Urinary bladder (tissue), 4 donors: ENCODE results near the gene C19orf38. TPM values are rescaled to one million over a fixed set of nuclear protein-coding genes. Genes with fewer than 3 reads are reported as not detected.
A peak's percentile ranks its signal among the peaks of the same experiment; 100 is the strongest.
"Not testable (repeated sequence)": the region's sequence is repeated elsewhere in the genome, so short reads cannot be mapped to it uniquely, and the experiment has no call there.

ENCODE experiments used
- DNase-seq: peaks from one replicate; pipeline ENCODE4 v3.0.0-alpha.2; 2015; ENCODE audit errors: extremely low spot score
- H3K27ac ChIP-seq: one replicate; pipeline ENCODE4 v1.5.1; 2013; ENCODE audit warnings: low read depth, mild to moderate bottlenecking, moderate library complexity
- H3K36me3 ChIP-seq: one replicate; pipeline ENCODE4 v1.6.1; 2013; ENCODE audit warnings: mild to moderate bottlenecking, moderate library complexity; ENCODE audit not compliant: insufficient read depth
- H3K4me1 ChIP-seq: one replicate; pipeline ENCODE4 v1.6.1; 2013; ENCODE audit warnings: mild to moderate bottlenecking, moderate library complexity; ENCODE audit not compliant: insufficient read depth
- H3K4me3 ChIP-seq: one replicate; pipeline ENCODE4 v1.5.1; 2013; ENCODE audit warnings: low read depth, low read length
- WGBS: extraction: QIAGEN DNeasy Blood & Tissue Kit; methylation state at CpG from one replicate; pipeline ENCODE4 v1.1.7; 2013; 5-methylcytosine and 5-hydroxymethylcytosine counted together
- polyA plus RNA-seq: library from polyadenylated mRNA; stranded (reverse); fragments of 200-250 nt; gene quantifications from one replicate; pipeline ENCODE4 v1.2.3, GENCODE V29; 2013
- total RNA-seq: library from RNA; depleted of rRNA; stranded (reverse); fragments of >200 nt; gene quantifications from one replicate; pipeline ENCODE4 v1.2.3, GENCODE V29; 2014
- donor health status: healthy with polysubstance abuse.
- donor health status: healthy.

Gene C19orf38
- total and polyA plus RNA-seq, 2 donors: 2.4 to 2.6 TPM

GRCh38 chr19:10830931-10831779, 17.1 kb upstream of the C19orf38 start:
- Histone ChIP-seq H3K4me1 (no peaks in the 10 kb centered on the region), H3K36me3 (no peaks in the 10 kb centered on the region), H3K27ac (no peak overlapping the region), H3K4me3 (no peak overlapping the region)
- DNase-seq: no peak
- 88% methylated on average over 33 of the region's 33 CpGs for WGBS

DNA sequence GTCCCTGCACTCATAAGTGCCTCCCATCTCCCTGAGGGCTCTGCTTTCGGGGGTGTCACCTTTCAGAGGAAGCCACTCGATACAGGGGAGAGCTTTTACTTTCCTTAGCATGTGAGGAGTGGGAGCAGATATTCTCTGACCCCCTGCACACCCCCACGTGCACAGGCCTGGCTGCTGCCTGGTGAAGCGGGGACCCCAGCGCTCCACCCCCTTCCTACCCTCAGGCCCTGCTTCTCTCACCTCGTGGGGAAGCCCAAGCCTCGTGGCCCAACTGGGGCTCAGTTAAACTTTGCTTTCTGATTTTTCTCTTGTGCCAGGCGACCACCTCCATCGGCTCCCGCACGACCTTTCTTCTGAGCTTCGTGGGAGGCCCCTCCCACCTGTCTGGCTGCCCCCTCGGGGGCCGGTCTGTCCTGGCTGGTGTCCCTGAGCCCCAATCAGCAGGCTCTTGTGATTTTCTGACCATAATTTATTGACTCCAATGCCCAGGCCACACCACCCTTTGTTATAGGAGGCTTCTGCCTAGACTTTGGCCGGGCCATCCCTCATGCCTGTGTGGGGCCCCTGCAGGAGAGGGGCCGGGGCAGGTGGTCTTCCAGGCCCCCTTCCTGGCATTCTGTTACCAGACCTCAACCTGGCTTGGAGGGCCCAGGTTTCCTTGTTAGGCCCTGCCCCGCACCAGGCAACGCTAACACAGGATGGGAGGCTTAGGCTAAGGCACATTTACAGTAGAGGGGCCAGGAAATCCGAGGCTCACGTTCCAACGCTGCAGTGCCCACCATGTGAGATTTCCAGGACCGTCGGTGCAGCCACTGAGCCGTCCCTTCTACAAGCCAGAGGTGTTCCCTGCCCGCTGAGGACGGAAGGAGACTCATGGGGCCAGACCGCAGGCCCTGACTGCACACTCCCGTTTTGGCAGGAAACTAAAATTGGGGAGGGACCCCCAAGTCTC, 16.0 kb upstream of the C19orf38 start:
- H3K36me3 ChIP-seq: no peaks in the 10 kb centered on the region
- WGBS: 74% methylated on average over 28 of the region's 28 CpGs
- DNase-seq: no peak
- no peak overlapping the region for H3K4me3 ChIP-seq
- H3K4me1 ChIP-seq: no peaks in the 10 kb centered on the region
- H3K27ac ChIP-seq: no peak overlapping the region

- no peak for DNase-seq
- Histone ChIP-seq H3K36me3 (no peaks in the 10 kb centered on the region), H3K27ac (no peak overlapping the region), H3K4me3 (no peak overlapping the region), H3K4me1 (no peaks in the 10 kb centered on the region)
- whole genome bisulfite sequencing: 78% methylated on average over 20 of the region's 20 CpGs
Observed at GRCh38 chr19:10832939-10833296, 15.3 kb upstream of the C19orf38 start.

- Histone ChIP-seq H3K4me3 (peak overlapping the region; percentile 65), H3K36me3 (no peaks in the 10 kb centered on the region), H3K4me1 (no peaks in the 10 kb centered on the region), H3K27ac (peak overlapping the region; percentile 73)
- DNase-seq: no peak
- WGBS: 47% methylated on average over 32 of the region's 32 CpGs
Observed at GRCh38 chr19:10835089-10835753, 13.0 kb upstream of the C19orf38 start.

DNA sequence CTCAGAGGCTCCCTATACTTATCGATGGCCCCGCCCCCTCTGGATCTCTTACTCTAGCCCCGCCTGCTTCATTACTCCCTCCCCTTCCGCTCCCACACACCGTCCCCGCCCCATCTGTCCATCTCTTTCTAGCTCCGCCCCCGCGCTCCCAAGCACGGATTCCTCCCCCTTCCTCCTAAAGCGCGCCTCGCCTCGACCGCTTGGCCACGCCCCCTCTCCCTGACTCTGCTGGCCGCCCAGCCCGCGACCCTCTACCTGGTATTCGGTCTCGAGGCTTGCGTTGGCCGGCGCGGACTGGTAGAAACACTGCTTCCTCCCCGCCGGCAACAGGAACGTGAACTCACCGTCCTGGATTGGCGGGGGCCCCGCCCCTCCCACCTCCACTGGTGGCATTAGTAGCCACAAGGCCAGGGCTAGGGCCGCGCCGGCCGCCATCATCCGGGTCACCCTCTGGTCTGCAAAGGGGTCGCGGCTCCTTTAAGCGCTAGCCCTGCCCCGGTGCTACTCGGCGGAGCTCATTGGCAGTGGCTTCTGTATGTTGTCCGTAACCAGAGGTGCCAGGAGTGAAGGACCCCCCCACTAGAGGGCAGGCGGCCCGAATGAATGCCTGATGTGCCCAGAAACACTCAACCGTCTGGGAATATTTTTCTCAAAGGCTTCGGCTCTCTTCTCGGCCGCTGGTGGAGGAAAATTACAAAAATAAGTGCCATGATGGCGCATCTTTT, 12.3 kb upstream of the C19orf38 start, which contains the start of gene TMED1:
Gene TMED1 (minus strand): TSS at position 459 of the 725 bp plus-strand sequence. CDS start 21 bp downstream, at position 438.
- peak; percentile 98 for DNase-seq
- peak within 1 kb of the TSS; percentile 98 for H3K27ac ChIP-seq
- under 1% methylated on average over 50 of the region's 50 CpGs for WGBS

GRCh38 chr19:10836479-10837330, 11.5 kb upstream of the C19orf38 start:
- H3K4me1 ChIP-seq: no peaks in the 10 kb centered on the region
- 26% methylated on average over 38 of the region's 38 CpGs for WGBS
- peak overlapping the region; percentile 65 for H3K4me3 ChIP-seq
- peak overlapping the region; percentile 98 for H3K27ac ChIP-seq
- DNase-seq: no peak
- H3K36me3 ChIP-seq: no peaks in the 10 kb centered on the region

More for the DNA sequence above, 12.3 kb upstream of the C19orf38 start, which contains the start of gene TMED1:
- no peaks in the 10 kb centered on the region for H3K36me3 ChIP-seq
- H3K4me1 ChIP-seq: no peaks in the 10 kb centered on the region
- H3K4me3 ChIP-seq: peak within 1 kb of the TSS; percentile 65

DNA sequence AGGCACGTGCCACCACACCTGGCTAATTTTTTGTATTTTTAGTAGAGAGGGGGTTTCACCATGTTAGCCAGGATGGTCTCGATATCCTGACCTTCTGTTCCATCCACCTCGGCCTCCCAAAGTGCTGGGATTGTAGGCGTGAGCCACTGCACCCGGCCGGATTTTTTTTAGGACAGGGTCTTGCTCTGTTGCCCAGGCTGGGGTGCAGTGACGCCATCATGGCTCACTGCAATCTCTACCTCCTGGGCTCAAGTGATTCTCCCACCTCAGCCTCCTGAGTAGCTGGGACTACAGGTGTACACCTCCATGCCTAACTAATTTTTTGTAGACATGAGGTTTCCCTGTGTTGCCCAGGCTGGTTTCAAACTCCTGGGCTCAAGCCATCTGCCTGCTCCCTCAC, 10.6 kb upstream of the C19orf38 start:
- 94% methylated on average over 7 of the region's 7 CpGs for WGBS
- H3K4me1 ChIP-seq, H3K27ac ChIP-seq, H3K4me3 ChIP-seq, DNase-seq, H3K36me3 ChIP-seq: not testable (repeated sequence)

DNA sequence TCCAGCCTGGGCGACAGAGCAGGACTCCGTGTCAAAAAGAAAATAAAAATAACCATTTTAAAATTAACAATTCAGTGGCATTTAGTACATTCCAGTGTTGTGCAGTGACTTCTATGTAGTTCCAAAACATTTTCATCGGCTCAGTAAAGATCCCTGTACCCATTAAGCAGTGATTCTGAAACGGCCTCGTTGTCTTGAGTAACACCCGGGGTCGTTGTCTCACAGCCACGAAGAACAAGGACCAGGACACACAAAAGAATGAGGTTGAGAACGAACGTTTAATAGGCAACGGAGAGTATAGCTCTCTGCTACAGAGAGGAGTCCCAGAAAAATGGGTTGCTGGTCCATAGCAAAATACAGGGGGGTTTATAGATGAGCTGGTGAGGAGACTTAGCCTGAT, 9.8 kb upstream of the C19orf38 start:
- Histone ChIP-seq H3K36me3 (no peaks in the 10 kb centered on the region), H3K4me3 (no peak overlapping the region), H3K4me1 (no peaks in the 10 kb centered on the region), H3K27ac (no peak overlapping the region)
- DNase-seq: no peak
- WGBS: 84% methylated on average over 11 of the region's 11 CpGs

- Histone ChIP-seq H3K36me3 (no peaks in the 10 kb centered on the region), H3K27ac (no peak overlapping the region), H3K4me3 (no peak overlapping the region), H3K4me1 (no peaks in the 10 kb centered on the region)
- 75% methylated on average over 10 of the region's 10 CpGs for WGBS
- DNase-seq: no peak
Observed at GRCh38 chr19:10839114-10840050, 8.8 kb upstream of the C19orf38 start.

GRCh38 chr19:10842788-10843187, 5.4 kb upstream of the C19orf38 start:
- H3K4me3 ChIP-seq: no peak overlapping the region
- no peaks in the 10 kb centered on the region for H3K4me1 ChIP-seq
- no peak for DNase-seq
- no peaks in the 10 kb centered on the region for H3K36me3 ChIP-seq
- no peak overlapping the region for H3K27ac ChIP-seq
- 85% methylated on average over 7 of the region's 7 CpGs for WGBS

- H3K36me3 ChIP-seq: no peaks in the 10 kb centered on the region
- H3K4me3 ChIP-seq: no peak overlapping the region
- no peak for DNase-seq
- 89% methylated on average over 2 of the region's 2 CpGs for WGBS
- H3K4me1 ChIP-seq: no peaks in the 10 kb centered on the region
- no peak overlapping the region for H3K27ac ChIP-seq
Observed at GRCh38 chr19:10846500-10847202, 1.6 kb upstream of the C19orf38 start.
